Fibroblast of upper back skin (primary cell): ENCODE results near the gene GPR89A.
"Not testable (repeated sequence)": the region's sequence is repeated elsewhere in the genome, so short reads cannot be mapped to it uniquely, and the experiment has no call there.

Experiments
- DNase-seq: peaks from one replicate; pipeline ENCODE4 v3.0.0-alpha.2; 2013

The GPR89A gene

GRCh38 chr1:145688328-145688727, 80.5 kb downstream of the GPR89A start:
- no peak for DNase-seq

- no peak for DNase-seq
Observed at GRCh38 chr1:145688924-145689323, 81.1 kb downstream of the GPR89A start.

DNA sequence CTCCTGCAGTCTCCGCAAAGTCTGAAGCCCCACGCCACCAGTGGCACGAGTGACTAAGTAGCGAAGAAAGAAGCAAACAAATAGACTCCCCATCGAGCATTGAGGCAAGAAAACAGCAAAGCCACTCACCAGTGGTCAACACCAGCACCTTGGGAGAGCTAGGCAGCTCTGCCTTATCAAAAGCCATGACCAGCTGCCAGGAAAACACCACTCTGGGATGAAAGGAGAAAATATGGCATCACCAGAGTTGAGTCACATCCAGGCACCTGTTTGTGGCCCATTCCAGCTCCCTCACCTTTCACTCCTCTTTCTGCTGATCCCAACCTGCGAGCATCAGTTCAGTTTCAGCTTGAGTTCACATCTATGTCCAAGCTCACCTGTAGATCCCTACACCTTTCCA, 82.1 kb downstream of the GPR89A start:
- no peak for DNase-seq

DNA sequence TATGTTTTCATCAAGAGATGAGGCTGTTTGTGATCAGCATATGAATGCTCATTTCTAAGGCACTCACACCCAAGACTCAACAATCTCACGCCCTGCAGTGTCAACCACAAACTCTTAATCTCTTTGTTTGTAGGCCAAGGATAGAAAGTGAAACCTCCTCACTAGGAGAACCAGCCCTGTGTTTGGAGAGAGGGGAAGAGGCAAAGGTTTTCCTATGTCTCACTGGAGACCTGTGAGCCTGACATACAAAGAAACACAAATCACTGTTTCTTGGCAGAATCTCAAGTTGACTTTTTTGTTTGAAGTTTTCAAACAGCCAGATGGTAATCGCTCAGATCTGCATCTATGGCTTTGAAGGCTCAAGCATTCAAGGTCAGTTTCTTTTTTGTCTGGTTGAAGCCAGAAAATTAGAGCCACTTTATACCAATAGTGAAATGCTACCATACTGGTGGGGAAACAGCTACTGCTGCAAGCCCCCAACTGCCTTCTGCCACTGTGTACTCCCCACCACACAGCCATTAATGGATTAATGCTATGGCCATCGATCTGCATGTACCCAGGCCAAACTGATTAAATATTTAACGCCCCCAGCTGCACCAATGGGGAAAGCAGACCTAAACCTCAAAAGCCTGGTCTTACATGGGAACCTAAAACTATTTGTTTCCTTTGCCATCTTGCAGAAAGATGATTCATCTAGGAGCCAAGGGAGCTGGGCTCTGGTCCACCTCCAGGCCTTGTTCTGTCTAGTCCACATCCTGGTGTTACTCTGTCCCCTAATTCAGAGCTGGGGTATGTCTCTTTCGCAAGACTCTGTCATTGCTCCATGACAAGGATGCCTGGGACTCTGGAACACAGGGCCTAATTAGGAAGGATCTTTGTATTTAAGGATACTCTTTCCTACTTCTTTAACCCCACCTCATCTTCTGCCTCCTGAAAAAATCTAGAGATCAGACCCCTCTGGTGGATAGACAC, 83.1 kb downstream of the GPR89A start:
- peak; percentile 88 for DNase-seq

GRCh38 chr1:145692785-145693443, 85.1 kb downstream of the GPR89A start:
- no peak for DNase-seq

- no peak for DNase-seq
Observed at GRCh38 chr1:145695821-145696629, 88.2 kb downstream of the GPR89A start.

DNA sequence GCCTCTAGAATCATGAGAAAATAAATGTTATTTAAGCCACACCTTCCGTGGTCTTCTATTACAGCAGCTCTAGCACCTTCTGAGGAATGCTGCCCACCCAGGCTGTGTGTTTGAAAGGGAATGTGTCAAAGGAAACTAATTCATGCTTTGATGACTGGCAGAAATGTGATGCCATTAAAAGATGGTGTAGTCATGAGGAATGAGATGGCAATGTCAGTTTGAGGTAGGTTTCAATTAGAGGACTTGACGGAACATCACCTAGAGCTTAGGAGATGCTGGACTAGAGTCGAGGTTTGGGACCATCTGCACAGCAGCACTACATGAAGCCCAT, 88.8 kb downstream of the GPR89A start:
- no peak for DNase-seq

- no peak for DNase-seq
Observed at GRCh38 chr1:145701306-145701862, 93.6 kb downstream of the GPR89A start.

- no peak for DNase-seq
Observed at GRCh38 chr1:145702052-145702451, 94.3 kb downstream of the GPR89A start.

- DNase-seq = no peak
Observed at GRCh38 chr1:145702826-145703225, 95.0 kb downstream of the GPR89A start.

- DNase-seq = no peak
Observed at GRCh38 chr1:145705622-145706021, 97.8 kb downstream of the GPR89A start.

- peak; percentile 31 for DNase-seq
Observed at GRCh38 chr1:145706086-145706664, 98.4 kb downstream of the GPR89A start.

GRCh38 chr1:145707183-145707867, 99.5 kb downstream of the GPR89A start, which contains the start of gene PDZK1:
TSS of gene PDZK1 (minus strand) at chr1:145707368. CDS start at chr1:145688021, 19,347 bp downstream.
- no peak for DNase-seq

- DNase-seq = no peak
Observed at GRCh38 chr1:145708063-145708462, 100.3 kb downstream of the GPR89A start.

DNA sequence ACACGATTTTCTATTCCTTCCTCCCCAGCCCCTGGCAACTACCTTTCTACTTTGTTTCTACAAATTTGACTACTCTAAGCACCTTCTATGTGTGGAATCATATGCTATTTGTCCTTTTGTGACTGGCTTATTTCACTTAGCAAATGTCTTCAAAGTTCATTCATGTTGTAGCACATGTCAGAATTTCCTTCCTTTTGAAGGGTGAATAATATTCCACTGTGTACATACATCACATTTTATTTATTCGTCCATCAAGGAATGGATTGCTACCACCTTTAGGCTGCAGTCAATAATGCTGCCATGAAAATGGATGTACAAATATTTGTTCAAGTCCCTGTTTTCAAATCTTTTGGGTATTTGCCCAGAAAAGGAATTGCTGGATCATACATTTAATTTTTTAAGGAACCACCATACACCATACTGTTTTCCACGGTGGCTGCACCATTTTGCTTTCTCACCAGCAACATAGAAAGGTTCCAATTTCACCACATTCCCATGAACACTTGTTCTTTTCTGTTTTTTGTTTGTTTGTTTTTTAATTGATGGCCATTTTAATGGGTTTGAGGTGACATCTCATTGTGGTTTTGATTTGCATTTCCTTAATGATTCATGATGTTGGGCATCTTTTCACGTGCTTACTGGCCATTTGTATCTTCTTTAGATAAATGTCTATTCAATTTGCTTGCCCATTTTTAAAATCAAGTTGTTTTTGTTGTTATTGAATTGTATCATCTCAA, 102.7 kb downstream of the GPR89A start:
- DNase-seq = no peak

DNA sequence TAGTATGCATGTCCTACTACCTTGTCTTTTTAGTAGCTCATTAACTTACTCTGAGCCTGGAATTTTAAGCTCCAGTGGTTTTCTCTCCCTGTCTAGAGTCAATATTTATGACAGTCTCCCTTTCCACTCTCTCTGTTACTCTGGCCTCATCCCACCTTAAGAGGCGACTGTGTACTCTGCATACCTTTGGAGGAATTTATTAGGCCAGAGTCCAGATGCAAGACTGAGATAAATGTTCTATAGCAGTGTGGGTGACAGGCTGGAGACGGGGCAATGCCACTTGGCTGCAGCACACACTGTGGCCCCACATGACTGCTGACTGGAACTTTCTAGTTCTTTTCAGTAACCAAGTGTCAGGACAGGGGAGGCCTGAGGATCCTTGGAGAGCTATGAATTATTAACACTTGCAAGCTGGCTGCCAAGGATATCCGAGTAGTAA, 103.4 kb downstream of the GPR89A start:
- DNase-seq = no peak

GRCh38 chr1:145714524-145715111, 106.8 kb downstream of the GPR89A start:
- no peak for DNase-seq

- no peak for DNase-seq
Observed at GRCh38 chr1:145716641-145717345, 109.0 kb downstream of the GPR89A start.

DNA sequence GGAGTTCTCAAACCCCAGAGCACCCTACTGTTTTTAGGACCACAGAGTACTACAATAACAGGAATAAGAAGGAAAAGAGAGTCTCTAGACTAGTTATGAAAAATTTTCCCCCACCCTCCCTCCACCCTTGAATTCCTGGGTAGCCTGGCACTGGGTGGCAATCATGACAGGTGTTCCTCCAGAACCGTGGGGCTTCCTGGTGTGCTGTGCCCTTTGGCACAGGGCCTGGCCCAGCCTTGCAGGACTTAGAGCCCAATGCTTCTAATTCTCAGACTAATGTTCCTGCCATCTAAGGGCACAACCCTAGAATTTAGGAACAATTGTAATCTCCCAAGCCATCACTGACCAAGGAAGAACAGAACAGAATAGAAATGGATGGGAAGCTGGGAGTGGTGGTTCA, 110.0 kb downstream of the GPR89A start:
- no peak for DNase-seq

DNA sequence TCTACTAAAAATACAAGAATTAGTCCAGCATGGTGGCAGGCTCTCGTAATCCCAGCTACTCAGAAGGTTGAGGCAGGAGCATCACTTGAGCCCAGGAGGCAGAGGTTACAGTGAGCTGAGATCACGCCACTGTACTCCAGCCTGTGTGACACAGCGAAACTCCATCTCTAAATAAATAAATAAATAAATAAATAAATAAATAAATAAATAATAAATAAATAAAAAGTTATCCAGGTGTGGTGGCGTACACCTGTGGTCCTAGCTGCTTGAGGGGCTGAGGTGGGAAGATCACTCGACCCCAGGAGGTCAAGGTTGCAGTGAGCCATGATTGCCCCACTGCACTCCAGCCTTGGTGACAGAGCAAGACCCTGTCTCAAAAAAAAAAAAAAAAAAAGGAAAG, 110.7 kb downstream of the GPR89A start:
- DNase-seq = not testable (repeated sequence)
